GM23338 (cell line): Measurements from ENCODE around the gene ZNF611.
"Not testable (repeated sequence)": the region's sequence is repeated elsewhere in the genome, so short reads cannot be mapped to it uniquely, and the experiment has no call there.

Experiments used
- CREB1 ChIP-seq: fragments of 250-450 bp; sonication (Bioruptor Pico); IDR thresholded peaks from 2 replicates; pipeline ENCODE4 v1.5.0; 2020; ENCODE audit warnings: low read depth, mild to moderate bottlenecking, moderate library complexity
- EZH2 ChIP-seq: fragments of 200-600 bp; sonication (generic); IDR thresholded peaks from one replicate; pipeline ENCODE4 v1.8.0; 2017; ENCODE audit warnings: antibody characterized with exemption, mild to moderate bottlenecking, low read depth; ENCODE audit not compliant: unreplicated experiment
- EZH2phosphoT487 ChIP-seq: fragments of 200-600 bp; sonication (generic); IDR thresholded peaks from one replicate; pipeline ENCODE4 v1.8.1; 2018; ENCODE audit warnings: antibody characterized with exemption; ENCODE audit not compliant: unreplicated experiment
- JUNB ChIP-seq: IDR thresholded peaks from one replicate; pipeline ENCODE4 v1.6.1; 2016; ENCODE audit warnings: antibody characterized with exemption; ENCODE audit not compliant: unreplicated experiment
- NANOG ChIP-seq: IDR thresholded peaks from 2 replicates; pipeline ENCODE4 v1.6.1; 2016; ENCODE audit warnings: antibody characterized with exemption, borderline replicate concordance
- POLR2AphosphoS5 ChIP-seq: IDR thresholded peaks from 2 replicates; pipeline ENCODE4 v1.6.1; 2016; ENCODE audit warnings: antibody characterized with exemption, low read depth
- REST ChIP-seq: IDR thresholded peaks from one replicate; pipeline ENCODE4 v1.6.1; 2018; ENCODE audit warnings: antibody characterized with exemption; ENCODE audit not compliant: unreplicated experiment
- STAT1 ChIP-seq: IDR thresholded peaks from one replicate; pipeline ENCODE4 v1.6.1; 2016; ENCODE audit warnings: antibody characterized with exemption; ENCODE audit not compliant: unreplicated experiment
- ZNF114 ChIP-seq: fragments of 250-450 bp; sonication (Bioruptor Pico); IDR thresholded peaks from 2 replicates; pipeline ENCODE4 v1.5.0; 2020; ENCODE audit warnings: mild to moderate bottlenecking, moderate library complexity
- ZNF331 ChIP-seq: fragments of 250-450 bp; sonication (Bioruptor Pico); IDR thresholded peaks from 2 replicates; pipeline ENCODE4 v1.5.0; 2020; ENCODE audit warnings: low read depth, mild to moderate bottlenecking, moderate library complexity
- ZNF462 ChIP-seq: fragments of 250-450 bp; sonication (Bioruptor Pico); IDR thresholded peaks from 2 replicates; pipeline ENCODE4 v1.5.0; 2020; ENCODE audit warnings: mild to moderate bottlenecking, moderate library complexity
- TF ChIP-seq, protein P1 (sequence below), 2 experiments: fragments of 200-600 bp in 1 of 2; sonication (generic) in 1 of 2; conservative IDR thresholded peaks; 2 replicates each; pipeline versions ENCODE4 v1.5.1 to v1.6.1; 2016 to 2017; ENCODE audit warnings: antibody characterized with exemption in 2 of 2, low read depth in 2 of 2, mild to moderate bottlenecking in 2 of 2, moderate library complexity in 1 of 2
- TF ChIP-seq, protein P2 (sequence below): IDR thresholded peaks from 2 replicates; pipeline ENCODE4 v1.6.1; 2016; ENCODE audit warnings: antibody characterized with exemption

DNA sequence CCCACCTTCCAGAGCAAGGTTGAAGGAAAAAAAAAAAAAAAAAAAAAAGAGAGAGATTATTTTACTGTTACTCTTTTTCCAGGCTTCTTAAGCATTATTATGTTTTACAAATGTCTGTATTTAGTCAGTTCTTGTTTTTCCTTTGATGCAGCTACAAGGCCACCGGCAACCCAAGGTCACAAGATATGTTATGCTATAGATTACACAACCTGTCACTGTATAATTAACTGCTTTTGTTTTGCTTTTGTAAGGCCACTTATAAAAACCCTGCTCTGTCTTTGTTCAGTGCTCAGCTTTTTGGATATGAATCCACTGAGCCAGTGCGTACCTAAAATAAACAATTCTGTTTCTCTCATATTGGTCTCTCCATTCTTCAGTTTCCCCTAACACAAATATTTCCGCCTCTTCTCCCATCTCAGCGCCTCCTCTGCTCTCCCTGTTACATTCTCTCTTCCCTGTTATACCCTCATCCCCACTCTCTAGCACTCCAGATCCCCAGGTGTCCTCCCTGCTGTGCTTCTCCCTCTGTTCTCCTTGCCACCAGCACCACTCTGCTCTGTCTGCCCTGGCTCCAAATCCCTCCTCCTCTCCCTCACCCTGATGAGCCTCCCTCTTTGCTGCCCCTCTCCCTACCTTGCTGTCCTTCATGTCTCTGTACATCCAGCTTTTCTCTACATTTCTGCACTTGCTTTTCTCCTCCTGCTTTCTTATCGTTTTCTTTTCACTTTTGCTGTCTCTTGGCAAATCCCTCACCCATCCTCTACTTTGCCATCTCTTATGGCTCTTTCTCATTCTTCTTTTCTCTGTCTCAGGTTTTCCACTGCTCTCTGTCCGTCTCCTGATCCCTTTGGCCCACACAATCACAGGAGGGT lies 45.7 kb downstream of the ZNF611 start:
- TF ChIP-seq, protein P1, sequence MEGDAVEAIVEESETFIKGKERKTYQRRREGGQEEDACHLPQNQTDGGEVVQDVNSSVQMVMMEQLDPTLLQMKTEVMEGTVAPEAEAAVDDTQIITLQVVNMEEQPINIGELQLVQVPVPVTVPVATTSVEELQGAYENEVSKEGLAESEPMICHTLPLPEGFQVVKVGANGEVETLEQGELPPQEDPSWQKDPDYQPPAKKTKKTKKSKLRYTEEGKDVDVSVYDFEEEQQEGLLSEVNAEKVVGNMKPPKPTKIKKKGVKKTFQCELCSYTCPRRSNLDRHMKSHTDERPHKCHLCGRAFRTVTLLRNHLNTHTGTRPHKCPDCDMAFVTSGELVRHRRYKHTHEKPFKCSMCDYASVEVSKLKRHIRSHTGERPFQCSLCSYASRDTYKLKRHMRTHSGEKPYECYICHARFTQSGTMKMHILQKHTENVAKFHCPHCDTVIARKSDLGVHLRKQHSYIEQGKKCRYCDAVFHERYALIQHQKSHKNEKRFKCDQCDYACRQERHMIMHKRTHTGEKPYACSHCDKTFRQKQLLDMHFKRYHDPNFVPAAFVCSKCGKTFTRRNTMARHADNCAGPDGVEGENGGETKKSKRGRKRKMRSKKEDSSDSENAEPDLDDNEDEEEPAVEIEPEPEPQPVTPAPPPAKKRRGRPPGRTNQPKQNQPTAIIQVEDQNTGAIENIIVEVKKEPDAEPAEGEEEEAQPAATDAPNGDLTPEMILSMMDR (conservative IDR thresholded peaks at IDR 0.05; ENCODE audit: low read depth in 2 of 2), result not testable (repeated sequence)
- TF ChIP-seq REST; CREB1 (CRISPR knock-in tag); EZH2; POLR2AphosphoS5; ZNF114 (CRISPR knock-in tag); EZH2phosphoT487; JUNB; NANOG; ZNF462; ZNF331 (CRISPR knock-in tag); STAT1: not testable (repeated sequence)
- TF ChIP-seq, protein P2, sequence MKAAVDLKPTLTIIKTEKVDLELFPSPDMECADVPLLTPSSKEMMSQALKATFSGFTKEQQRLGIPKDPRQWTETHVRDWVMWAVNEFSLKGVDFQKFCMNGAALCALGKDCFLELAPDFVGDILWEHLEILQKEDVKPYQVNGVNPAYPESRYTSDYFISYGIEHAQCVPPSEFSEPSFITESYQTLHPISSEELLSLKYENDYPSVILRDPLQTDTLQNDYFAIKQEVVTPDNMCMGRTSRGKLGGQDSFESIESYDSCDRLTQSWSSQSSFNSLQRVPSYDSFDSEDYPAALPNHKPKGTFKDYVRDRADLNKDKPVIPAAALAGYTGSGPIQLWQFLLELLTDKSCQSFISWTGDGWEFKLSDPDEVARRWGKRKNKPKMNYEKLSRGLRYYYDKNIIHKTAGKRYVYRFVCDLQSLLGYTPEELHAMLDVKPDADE, result not testable (repeated sequence)
